ENCODE results near the gene NPHP4.

DNA sequence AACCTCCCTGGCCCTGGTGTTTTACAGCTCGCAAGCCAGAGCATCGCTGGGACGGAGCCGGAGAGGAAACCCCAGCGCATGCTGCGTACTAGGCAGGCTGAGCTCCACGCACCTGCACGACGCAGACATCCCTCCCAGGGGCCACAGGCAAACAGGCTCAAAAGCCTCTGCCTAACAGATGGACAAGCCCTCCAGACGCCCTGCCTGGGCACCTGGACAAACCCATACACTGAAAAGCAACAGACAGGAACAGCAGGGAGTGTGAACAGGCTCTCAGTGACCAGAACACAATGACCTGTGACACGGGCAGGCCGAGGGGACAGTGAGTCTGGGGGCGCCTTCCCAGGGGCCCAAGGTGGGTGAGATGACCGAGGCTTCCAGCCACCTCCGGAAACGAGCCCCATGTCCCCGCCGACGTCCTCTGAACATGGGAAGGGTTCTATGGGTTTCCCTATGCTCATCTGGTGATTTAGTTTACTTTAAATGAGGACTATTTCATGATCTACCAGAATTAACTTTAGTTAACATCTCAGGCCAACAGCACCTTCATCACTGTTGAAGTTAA, 40.3 kb downstream of the NPHP4 start:
- TF ChIP-seq EZH2 (IDR thresholded peaks at IDR 0.05; ENCODE audit: low read length, unreplicated experiment) (no peak), CTCF (conservative IDR thresholded peaks at IDR 0.05; ENCODE audit: low read depth, low read length) (no peak)
